ENCODE results near the gene NGEF.

NGEF gene

GRCh38 chr2:232966122-232966521, 46.9 kb downstream of the NGEF start:
- DNase-seq (ENCODE audit: low read depth), result no peak

GRCh38 chr2:232963913-232964312, 49.1 kb downstream of the NGEF start:
- DNase-seq (ENCODE audit: low read depth), result no peak

GRCh38 chr2:232960862-232961261, 52.2 kb downstream of the NGEF start:
- DNase-seq (ENCODE audit: low read depth), result no peak

GRCh38 chr2:232959139-232959538, 53.9 kb downstream of the NGEF start:
- no peak for DNase-seq (ENCODE audit: low read depth)

- no peak for DNase-seq (ENCODE audit: low read depth)
These were observed 55.4 kb downstream of the NGEF start for GRCh38 chr2:232957657-232958090.

GRCh38 chr2:232955856-232956255, 57.2 kb downstream of the NGEF start:
- no peak for DNase-seq (ENCODE audit: low read depth)

- no peak for DNase-seq (ENCODE audit: low read depth)
These were observed 58.4 kb downstream of the NGEF start for GRCh38 chr2:232954691-232955090.

- no peak for DNase-seq (ENCODE audit: low read depth)
These were observed 61.2 kb downstream of the NGEF start for GRCh38 chr2:232951891-232952290.

GRCh38 chr2:232951181-232951580, 61.9 kb downstream of the NGEF start:
- no peak for DNase-seq (ENCODE audit: low read depth)

- no peak for DNase-seq (ENCODE audit: low read depth)
These were observed 62.3 kb downstream of the NGEF start for GRCh38 chr2:232950751-232951150.

- no peak for DNase-seq (ENCODE audit: low read depth)
These were observed 64.0 kb downstream of the NGEF start for GRCh38 chr2:232949016-232949415.

GRCh38 chr2:232942831-232943230, 70.2 kb downstream of the NGEF start:
- no peak for DNase-seq (ENCODE audit: low read depth)

GRCh38 chr2:232941912-232942594, 71.0 kb downstream of the NGEF start:
- DNase-seq (ENCODE audit: low read depth), result no peak

GRCh38 chr2:232941400-232941799, 71.7 kb downstream of the NGEF start:
- no peak for DNase-seq (ENCODE audit: low read depth)

- no peak for DNase-seq (ENCODE audit: low read depth)
These were observed 72.3 kb downstream of the NGEF start for GRCh38 chr2:232940724-232941123.

- peak; percentile 17 for DNase-seq (ENCODE audit: low read depth)
These were observed 75.7 kb downstream of the NGEF start for GRCh38 chr2:232937278-232937906.

- no peak for DNase-seq (ENCODE audit: low read depth)
These were observed 81.4 kb downstream of the NGEF start for GRCh38 chr2:232931636-232932035.

GRCh38 chr2:232930059-232930400, 83.0 kb downstream of the NGEF start:
- no peak for DNase-seq (ENCODE audit: low read depth)

- no peak for DNase-seq (ENCODE audit: low read depth)
These were observed 83.6 kb downstream of the NGEF start for GRCh38 chr2:232929303-232930058.

GRCh38 chr2:232928551-232929302, 84.3 kb downstream of the NGEF start:
- DNase-seq (ENCODE audit: low read depth), result no peak

GRCh38 chr2:232927793-232928550, 85.1 kb downstream of the NGEF start:
- no peak for DNase-seq (ENCODE audit: low read depth)
